Neural cell (in vitro differentiated cells): Measurements from ENCODE around the gene DHX30. TPM values are rescaled to one million over a fixed set of nuclear protein-coding genes. Genes with fewer than 3 reads are reported as not detected.

Experiments
- H2AFZ ChIP-seq: fragments of 200-600, 300-800 bp; sonication (generic), shearing (Covaris generic); 2 replicates; pipeline ENCODE4 v1.6.0; 2014; ENCODE audit warnings: low read depth, mild to moderate bottlenecking, antibody characterized with exemption, low read length, moderate library complexity
- H3F3A ChIP-seq: fragments of 200-600 bp; shearing (Covaris generic); 2 replicates; pipeline ENCODE4 v1.6.1; 2016; ENCODE audit warnings: mild to moderate bottlenecking, moderate library complexity, mixed read lengths, antibody characterized with exemption, low read length; ENCODE audit not compliant: insufficient read depth, poor library complexity, severe bottlenecking
- H3K27ac ChIP-seq: fragments of 200-600, 300-800 bp; sonication (generic), shearing (Covaris generic); 2 replicates; pipeline ENCODE4 v1.5.1; 2014; ENCODE audit warnings: mild to moderate bottlenecking, low read length, moderate library complexity
- H3K27me3 ChIP-seq: fragments of 300-800, 200-600 bp; sonication (generic), shearing (Covaris generic); 2 replicates; pipeline ENCODE4 v1.6.0; 2014; ENCODE audit warnings: mild to moderate bottlenecking, low read depth, low read length, moderate library complexity; ENCODE audit not compliant: insufficient read depth
- H3K36me3 ChIP-seq: fragments of 300-800, 200-600 bp; sonication (generic), shearing (Covaris generic); 2 replicates; pipeline ENCODE4 v1.5.1; 2014; ENCODE audit warnings: mild to moderate bottlenecking, antibody characterized with exemption, low read length, moderate library complexity; ENCODE audit not compliant: insufficient read depth
- H3K4me2 ChIP-seq: fragments of 300-800, 200-600 bp; sonication (generic), shearing (Covaris generic); 2 replicates; pipeline ENCODE4 v1.6.0; 2014; ENCODE audit warnings: mild to moderate bottlenecking, low read length
- H3K4me3 ChIP-seq: fragments of 300-800, 200-600 bp; sonication (generic), shearing (Covaris generic); 2 replicates; pipeline ENCODE4 v1.5.1; 2014; ENCODE audit warnings: mild to moderate bottlenecking, low read length, moderate library complexity
- H3K79me2 ChIP-seq: fragments of 200-600 bp; shearing (Covaris generic); replicated peaks from 2 replicates; pipeline ENCODE4 v1.6.0; 2014; ENCODE audit warnings: mild to moderate bottlenecking, low read length, moderate library complexity; ENCODE audit not compliant: insufficient read depth
- H3K9ac ChIP-seq: fragments of 300-800, 200-600 bp; sonication (generic), shearing (Covaris generic); 2 replicates; pipeline ENCODE4 v1.6.1; 2016; ENCODE audit warnings: mild to moderate bottlenecking, low read length, mixed read lengths
- H3K9me2 ChIP-seq: fragments of 200-600 bp; shearing (Covaris generic); 2 replicates; pipeline ENCODE4 v1.6.1; 2016; ENCODE audit warnings: mild to moderate bottlenecking, low read length, mixed read lengths; ENCODE audit not compliant: insufficient read depth
- H3K9me3 ChIP-seq: fragments of 200-600, 300-800 bp; sonication (generic), shearing (Covaris generic); 2 replicates; pipeline ENCODE4 v1.6.1; 2016; ENCODE audit warnings: mild to moderate bottlenecking, mixed run types, low read length, moderate library complexity, mixed read lengths
- H4K20me1 ChIP-seq: fragments of 200-600 bp; shearing (Covaris generic); 2 replicates; pipeline ENCODE4 v1.6.1; 2016; ENCODE audit warnings: mild to moderate bottlenecking, mixed run types; ENCODE audit not compliant: insufficient read depth
- EP300 ChIP-seq: fragments of 450-650 bp; conservative IDR thresholded peaks from 2 replicates; pipeline ENCODE4 v1.6.1; 2014; ENCODE audit warnings: antibody characterized with exemption, mild to moderate bottlenecking, moderate library complexity; ENCODE audit not compliant: poor library complexity, severe bottlenecking
- EZH2 ChIP-seq: fragments of 200-600, 300-800 bp; shearing (Covaris generic), sonication (generic); IDR thresholded peaks from 2 replicates; pipeline ENCODE4 v1.6.1; 2014; ENCODE audit warnings: antibody characterized with exemption, low read length, borderline replicate concordance, mild to moderate bottlenecking; ENCODE audit not compliant: insufficient read depth, poor library complexity, severe bottlenecking
- MXI1 ChIP-seq: fragments of 450-650 bp; conservative IDR thresholded peaks from 2 replicates; pipeline ENCODE4 v1.6.1; 2014; ENCODE audit warnings: antibody characterized with exemption, mild to moderate bottlenecking; ENCODE audit not compliant: poor library complexity, severe bottlenecking
- POLR2AphosphoS5 ChIP-seq: IDR thresholded peaks from 2 replicates; pipeline ENCODE4 v1.6.1; 2012
- RAD21 ChIP-seq: fragments of 450-650 bp; conservative IDR thresholded peaks from 2 replicates; pipeline ENCODE4 v1.6.1; 2014; ENCODE audit warnings: antibody characterized with exemption, mild to moderate bottlenecking, moderate library complexity
- SMC3 ChIP-seq: fragments of 450-650 bp; conservative IDR thresholded peaks from 2 replicates; pipeline ENCODE4 v1.6.1; 2014; ENCODE audit warnings: antibody characterized with exemption, mild to moderate bottlenecking, moderate library complexity; ENCODE audit not compliant: poor library complexity
- TAF1 ChIP-seq: IDR thresholded peaks from 2 replicates; pipeline ENCODE4 v1.6.1; 2012; ENCODE audit warnings: low read depth
- polyA plus RNA-seq: library from polyadenylated mRNA; depleted of rRNA; stranded (reverse); fragments of >200 nt; gene quantifications from 2 replicates; pipeline ENCODE4 v1.2.3, GENCODE V29; 2014
- TF ChIP-seq, protein P1 (sequence below): fragments of 450-650 bp; IDR thresholded peaks from 2 replicates; pipeline ENCODE4 v1.5.1; 2014; ENCODE audit warnings: antibody characterized with exemption, mild to moderate bottlenecking, moderate library complexity; ENCODE audit not compliant: poor library complexity, severe bottlenecking
- TF ChIP-seq, protein P2 (sequence below): IDR thresholded peaks from 2 replicates; pipeline ENCODE4 v1.6.1; 2012; ENCODE audit warnings: borderline replicate concordance

DHX30 gene
- polyA plus RNA-seq, 1 donor from 2014 or later: 101 TPM

DNA sequence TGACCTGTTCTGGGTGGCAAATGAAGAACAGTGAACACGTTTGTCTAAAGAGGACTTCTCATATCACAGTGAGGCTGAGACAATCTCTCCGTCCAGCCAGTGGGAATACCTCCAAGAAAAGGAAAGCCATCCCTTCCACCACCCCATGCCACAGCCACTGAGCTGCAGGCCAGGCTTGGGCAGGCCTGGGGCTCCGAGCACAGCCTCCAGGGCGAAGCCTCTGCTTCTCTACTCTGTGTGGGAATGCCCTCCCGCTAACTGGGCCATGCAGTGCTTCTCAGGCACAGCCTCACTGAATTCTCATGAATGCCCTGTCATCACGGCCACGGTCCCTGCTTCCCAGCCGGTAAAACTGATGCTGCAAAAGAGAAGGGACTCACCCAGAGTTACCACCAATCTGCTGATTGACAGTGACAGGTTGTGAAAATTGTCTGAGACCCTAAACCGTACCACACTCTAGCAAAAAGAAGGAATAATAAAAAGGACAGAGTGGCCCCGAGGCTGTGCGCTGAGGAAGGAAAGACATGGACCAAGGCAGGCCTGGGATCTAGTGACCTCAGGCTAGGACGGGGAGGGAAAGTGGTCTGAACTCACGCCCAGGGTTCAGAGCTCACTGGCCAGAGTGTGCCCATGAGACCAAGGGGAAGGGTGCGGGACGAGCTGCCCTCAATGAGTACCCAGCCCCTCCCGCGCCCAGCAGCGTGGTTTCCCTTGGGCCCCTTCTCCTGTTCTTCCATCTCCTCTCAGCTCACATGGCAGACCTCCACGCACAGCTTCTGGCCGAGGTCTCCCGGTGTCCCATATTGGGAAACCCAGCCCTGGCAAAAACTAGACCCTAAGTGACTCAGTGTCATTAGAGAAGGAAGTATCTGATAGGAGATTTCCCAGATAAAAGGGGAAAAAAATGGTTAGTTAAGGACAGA, 52.8 kb downstream of the DHX30 start:
- no peak overlapping the region for H3K4me2 ChIP-seq
- no peaks in the 10 kb centered on the region for H3K9me3 ChIP-seq
- TF ChIP-seq EP300 (no peak), MXI1 (no peak)
- no peaks in the 10 kb centered on the region for H4K20me1 ChIP-seq
- no peak overlapping the region for H3K4me3 ChIP-seq
- H3K9ac ChIP-seq: no peak overlapping the region
- H3K9me2 ChIP-seq: no peaks in the 10 kb centered on the region
- H3F3A ChIP-seq: no peaks in the 10 kb centered on the region
- H2AFZ ChIP-seq: no peak overlapping the region
- no peaks in the 10 kb centered on the region for H3K79me2 ChIP-seq
- H3K27me3 ChIP-seq: no peaks in the 10 kb centered on the region
- no peak overlapping the region for H3K27ac ChIP-seq
- H3K36me3 ChIP-seq: peaks cover 5% of the 10 kb centered on the region

DNA sequence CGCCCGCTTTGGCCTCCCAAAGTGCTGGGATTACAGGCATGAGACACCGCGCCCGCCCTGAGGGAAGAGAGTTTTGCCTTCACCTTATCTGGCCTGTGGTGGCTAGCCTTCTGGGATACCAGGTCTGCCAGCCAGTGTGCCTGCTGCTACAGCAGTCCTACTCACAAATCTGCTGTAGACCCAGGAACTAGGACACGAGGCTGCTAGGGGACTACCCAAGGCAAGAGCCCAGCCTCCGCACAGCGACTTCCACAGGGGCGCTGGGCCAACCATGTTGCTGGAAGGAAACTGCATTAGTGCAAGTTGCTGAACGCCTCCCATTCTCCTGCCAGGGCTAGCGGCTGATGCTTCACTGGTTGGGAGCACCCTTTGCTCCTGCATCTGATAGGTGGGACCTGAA, 53.7 kb downstream of the DHX30 start:
- H4K20me1 ChIP-seq: no peaks in the 10 kb centered on the region
- no peaks in the 10 kb centered on the region for H3F3A ChIP-seq
- H3K4me2 ChIP-seq: no peak overlapping the region
- no peaks in the 10 kb centered on the region for H3K79me2 ChIP-seq
- H3K27ac ChIP-seq: no peak overlapping the region
- no peaks in the 10 kb centered on the region for H3K27me3 ChIP-seq
- no peaks in the 10 kb centered on the region for H3K9me3 ChIP-seq
- no peak overlapping the region for H2AFZ ChIP-seq
- no peak overlapping the region for H3K9ac ChIP-seq
- H3K9me2 ChIP-seq: no peaks in the 10 kb centered on the region
- no peak overlapping the region for H3K4me3 ChIP-seq
- H3K36me3 ChIP-seq: peaks cover 5% of the 10 kb centered on the region
- TF ChIP-seq POLR2AphosphoS5 (no peak), EP300 (no peak), RAD21 (no peak), TAF1 (no peak), EZH2 (no peak), SMC3 (no peak), MXI1 (no peak)
- TF ChIP-seq, protein P1, sequence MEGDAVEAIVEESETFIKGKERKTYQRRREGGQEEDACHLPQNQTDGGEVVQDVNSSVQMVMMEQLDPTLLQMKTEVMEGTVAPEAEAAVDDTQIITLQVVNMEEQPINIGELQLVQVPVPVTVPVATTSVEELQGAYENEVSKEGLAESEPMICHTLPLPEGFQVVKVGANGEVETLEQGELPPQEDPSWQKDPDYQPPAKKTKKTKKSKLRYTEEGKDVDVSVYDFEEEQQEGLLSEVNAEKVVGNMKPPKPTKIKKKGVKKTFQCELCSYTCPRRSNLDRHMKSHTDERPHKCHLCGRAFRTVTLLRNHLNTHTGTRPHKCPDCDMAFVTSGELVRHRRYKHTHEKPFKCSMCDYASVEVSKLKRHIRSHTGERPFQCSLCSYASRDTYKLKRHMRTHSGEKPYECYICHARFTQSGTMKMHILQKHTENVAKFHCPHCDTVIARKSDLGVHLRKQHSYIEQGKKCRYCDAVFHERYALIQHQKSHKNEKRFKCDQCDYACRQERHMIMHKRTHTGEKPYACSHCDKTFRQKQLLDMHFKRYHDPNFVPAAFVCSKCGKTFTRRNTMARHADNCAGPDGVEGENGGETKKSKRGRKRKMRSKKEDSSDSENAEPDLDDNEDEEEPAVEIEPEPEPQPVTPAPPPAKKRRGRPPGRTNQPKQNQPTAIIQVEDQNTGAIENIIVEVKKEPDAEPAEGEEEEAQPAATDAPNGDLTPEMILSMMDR: no peak
- TF ChIP-seq, protein P2, sequence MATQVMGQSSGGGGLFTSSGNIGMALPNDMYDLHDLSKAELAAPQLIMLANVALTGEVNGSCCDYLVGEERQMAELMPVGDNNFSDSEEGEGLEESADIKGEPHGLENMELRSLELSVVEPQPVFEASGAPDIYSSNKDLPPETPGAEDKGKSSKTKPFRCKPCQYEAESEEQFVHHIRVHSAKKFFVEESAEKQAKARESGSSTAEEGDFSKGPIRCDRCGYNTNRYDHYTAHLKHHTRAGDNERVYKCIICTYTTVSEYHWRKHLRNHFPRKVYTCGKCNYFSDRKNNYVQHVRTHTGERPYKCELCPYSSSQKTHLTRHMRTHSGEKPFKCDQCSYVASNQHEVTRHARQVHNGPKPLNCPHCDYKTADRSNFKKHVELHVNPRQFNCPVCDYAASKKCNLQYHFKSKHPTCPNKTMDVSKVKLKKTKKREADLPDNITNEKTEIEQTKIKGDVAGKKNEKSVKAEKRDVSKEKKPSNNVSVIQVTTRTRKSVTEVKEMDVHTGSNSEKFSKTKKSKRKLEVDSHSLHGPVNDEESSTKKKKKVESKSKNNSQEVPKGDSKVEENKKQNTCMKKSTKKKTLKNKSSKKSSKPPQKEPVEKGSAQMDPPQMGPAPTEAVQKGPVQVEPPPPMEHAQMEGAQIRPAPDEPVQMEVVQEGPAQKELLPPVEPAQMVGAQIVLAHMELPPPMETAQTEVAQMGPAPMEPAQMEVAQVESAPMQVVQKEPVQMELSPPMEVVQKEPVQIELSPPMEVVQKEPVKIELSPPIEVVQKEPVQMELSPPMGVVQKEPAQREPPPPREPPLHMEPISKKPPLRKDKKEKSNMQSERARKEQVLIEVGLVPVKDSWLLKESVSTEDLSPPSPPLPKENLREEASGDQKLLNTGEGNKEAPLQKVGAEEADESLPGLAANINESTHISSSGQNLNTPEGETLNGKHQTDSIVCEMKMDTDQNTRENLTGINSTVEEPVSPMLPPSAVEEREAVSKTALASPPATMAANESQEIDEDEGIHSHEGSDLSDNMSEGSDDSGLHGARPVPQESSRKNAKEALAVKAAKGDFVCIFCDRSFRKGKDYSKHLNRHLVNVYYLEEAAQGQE: no peak
